Activated CD8-positive, alpha-beta memory T cell treated with anti-CD3 and anti-CD28 coated beads, Interleukin-2, amount 50 U/mL, for 48 hours (primary cell): ENCODE results near the gene NCOA7.

ENCODE experiments used
- DNase-seq: peaks from one replicate; pipeline ENCODE4 v3.0.0-alpha.2; 2020

NCOA7 gene

DNA sequence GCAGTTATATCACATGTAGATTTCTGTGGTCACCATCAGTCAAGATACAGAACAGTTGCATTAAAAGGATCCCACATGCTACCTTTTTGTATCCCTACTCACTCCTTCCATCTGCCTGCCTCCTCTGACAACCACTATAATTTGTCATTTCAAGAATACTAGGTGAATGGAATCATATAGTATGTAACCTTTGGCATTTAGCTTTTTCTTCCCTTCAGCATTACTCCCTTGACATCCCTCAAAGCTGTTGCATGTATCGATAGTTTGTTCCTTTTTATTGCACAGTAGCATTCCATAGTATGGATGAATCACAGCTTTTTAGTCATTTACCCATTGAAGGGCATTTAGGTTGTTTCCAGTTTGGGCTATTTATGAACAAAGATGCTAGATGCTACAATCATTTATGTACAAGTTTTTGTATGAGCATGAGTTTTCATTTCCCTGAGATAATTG is 26.1 kb downstream of the NCOA7 start:
- DNase-seq, result no peak

DNA sequence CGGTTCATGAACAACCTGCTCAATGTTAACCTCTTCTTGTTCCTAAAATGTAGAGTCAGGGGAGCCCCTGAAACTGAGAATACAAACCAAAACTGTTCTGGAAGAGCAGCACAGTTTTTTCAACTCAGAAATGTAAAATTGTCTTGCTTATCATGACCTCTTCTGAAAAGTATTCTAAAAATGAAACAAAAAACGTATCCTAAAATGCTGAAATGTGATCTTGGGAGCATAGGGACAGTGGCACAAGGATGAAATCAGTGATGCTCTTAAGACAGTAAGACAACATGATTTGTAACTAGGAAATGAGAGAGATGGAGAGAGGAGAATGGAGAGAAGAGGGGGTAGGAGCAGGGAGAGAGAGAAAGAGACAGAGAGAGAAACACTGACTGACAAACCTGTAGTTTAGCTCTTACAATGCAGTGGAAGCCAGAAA is 27.5 kb downstream of the NCOA7 start:
- no peak for DNase-seq

DNA sequence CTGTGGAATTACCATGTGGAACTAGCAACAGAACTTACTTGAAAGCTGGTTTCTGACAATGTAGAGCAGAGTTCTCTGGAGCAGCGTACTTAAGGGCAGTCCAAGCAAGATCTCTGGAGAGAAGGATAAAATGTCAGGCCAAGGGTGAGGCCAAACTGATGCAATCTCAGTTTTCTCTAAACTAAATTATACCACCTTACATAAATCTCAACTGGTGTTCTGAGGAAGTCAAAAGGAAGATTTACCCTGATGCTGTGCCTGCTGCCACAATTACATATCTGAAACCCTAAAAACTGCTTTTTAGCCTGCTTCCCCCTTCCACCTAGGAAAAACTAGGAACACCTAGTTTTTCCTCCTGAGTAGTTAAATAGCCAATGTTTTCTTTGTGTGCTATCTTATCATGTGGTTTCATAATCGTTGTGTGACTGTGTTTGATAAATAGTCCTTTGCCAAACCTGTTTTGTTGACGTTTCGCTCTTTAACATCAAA is 28.1 kb downstream of the NCOA7 start:
- no peak for DNase-seq

DNA sequence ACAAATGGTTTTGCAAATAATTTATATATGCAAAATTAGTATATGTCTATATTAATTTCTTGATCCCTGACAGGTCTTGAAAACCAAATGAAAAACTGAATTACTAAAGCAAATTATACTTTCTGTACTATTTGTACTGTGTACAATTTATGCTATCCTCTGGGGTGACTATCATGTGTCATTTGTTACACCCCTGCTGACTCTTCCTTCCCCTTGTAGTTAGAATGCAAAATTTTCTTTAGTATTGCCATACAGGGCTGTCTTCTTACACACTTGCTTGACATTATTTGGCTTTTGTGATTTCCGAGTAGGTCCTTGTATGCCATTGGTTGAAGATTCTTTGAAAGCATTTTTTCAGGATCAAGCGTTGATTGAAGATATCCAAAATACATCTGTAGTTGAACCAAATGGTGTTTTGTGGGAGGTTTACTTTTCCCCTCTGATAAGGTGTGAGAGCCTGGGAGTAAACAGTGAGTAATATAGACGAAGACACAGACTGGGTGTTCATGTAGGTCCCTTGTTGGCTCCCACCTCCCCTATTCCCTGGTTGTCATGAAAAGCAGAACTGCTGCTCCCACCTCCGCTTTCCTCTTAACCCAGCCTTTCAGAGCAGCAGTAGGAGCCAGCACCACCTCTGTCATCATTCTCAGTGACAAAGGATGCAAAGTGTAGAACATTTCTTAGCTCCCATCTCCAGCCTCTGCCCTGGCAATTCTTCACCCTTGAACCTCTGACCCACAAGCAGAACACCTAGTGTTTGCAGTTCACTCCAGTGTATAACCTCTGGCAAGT is 29.0 kb downstream of the NCOA7 start:
- DNase-seq, result no peak

DNA sequence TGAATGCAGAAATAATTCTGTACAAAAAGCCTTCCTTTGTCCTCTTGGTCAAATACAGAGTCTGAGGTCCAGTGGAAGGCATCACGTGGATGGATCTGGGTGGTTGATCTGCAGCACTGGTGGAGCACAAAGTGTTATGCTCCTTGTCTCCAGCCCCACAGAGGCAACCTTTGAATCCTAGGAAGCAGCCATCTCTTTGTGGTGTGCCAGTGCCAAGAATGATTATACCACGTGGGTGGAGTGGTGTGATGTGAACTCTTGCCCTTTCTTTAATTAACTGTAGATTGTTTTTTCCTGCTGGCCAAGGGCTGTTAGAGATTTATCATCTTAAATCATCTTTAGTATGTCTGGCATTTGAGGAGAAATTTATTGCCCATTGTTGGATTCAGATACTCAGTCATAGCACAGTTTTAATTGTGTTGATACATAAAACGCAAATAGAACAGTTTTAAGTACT is 31.1 kb downstream of the NCOA7 start:
- DNase-seq, result no peak

DNA sequence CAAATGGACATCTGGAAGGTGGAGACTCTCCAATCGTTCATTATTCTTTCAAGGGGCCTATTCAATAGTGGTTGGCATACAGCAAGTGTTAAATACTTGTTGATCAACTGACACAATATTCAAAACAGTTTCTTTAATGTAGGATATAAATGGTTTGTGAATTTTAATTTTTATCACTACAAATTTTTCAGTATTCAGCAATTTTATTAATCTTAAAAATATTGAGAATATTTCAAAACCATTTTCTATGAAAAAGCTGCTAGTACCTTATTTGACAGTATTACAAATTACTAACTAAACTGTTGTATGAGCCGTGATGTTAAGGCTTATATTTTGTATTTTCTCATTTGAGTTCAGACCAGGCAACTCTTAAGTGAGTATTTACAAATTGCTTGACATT is 32.4 kb downstream of the NCOA7 start:
- no peak for DNase-seq

DNA sequence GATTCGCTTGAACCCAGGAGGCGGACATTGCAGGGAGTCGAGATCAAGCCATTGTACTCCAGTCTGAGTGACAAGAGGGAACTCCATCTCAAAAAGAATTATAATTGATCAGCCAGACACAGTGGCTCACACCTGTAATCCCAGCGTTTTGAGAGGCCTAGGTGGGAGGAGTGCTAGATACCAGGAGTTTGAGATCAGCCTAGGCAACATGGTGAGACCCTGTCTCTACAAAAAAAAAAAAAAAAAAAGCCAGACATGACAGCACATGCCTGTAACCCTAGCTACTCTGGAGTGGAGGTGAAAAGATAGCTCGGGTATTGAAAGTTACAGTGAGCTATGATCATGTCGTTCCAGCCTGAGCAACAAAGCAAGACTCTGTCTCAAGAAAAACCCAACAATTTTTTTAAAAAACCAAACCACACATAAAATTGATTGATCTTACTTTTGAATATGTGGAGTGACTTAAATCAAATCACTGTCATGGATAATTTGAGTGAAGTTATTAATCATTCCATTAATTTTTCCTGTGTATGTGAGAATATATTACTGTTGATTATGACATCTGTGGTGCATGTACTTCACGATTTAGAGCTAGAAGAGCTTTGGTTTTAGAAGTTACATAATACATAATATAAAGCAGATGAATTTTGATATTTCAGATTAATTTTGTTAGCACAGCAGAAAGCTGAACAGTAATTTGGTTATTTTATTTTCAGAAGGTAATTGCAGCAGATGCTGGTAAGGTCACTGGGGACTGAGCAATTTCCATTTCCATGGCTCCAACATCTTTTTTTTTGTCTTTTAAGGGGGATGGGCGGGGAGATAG is 34.4 kb downstream of the NCOA7 start:
- DNase-seq, result no peak

DNA sequence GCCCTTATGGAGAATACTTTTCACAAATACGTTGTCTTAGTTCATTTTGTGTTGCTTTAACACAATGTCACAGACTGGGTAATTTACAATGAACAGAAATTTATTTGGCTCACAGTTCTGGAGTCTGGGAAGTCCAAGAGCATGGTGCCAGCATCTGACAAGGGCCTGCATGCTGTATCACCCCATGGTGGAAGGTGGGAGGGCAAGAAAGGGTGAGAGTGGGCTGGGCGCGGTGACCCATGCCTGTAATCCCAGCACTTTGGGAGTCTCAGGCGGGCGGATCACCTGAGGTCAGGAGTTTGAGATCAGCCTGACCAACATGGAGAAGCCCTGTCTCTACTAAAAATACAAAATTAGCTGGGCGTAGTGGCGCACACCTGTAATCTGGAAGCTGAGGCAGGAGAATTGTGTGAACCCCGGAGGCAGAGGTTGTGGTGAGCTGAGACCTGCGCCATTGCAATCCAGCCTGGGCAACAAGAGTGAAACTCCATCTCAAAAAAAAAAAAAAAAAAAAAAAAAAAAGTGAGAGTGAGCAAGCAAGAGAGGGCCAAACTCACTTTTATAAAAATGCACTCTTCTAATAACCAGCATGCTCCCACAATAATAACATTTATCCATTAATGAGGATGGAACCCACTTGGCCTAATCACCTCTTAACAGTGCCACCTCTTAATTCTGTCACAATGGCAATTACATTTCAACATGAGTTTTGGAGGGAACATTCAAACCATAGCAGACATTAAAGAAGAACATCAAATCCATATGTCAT is 36.1 kb downstream of the NCOA7 start:
- no peak for DNase-seq

DNA sequence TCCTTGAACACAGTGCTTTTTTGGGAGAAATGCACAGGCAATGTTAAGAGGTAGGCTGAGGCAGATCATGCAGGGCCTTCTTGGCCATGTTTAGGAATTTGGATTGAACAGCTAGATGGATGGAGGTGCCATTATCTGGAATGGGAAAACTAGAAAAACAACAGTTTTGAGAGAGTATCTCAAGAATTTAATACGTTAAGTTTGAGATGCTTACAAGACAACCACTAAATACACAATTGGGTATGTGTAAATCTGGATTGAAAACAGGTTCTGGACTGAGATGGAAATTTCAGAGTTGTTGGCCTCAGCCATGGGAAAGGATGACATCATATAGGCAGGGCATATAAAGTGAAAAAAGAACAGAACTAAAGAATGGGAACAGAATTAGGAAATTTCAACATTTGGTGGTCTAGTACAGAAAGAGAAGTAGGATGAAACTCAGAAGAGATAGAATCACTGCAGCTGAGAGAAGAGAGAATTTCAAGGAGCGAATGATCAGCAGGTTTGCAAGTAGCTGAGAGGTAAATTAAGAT is 37.1 kb downstream of the NCOA7 start:
- DNase-seq, result no peak

DNA sequence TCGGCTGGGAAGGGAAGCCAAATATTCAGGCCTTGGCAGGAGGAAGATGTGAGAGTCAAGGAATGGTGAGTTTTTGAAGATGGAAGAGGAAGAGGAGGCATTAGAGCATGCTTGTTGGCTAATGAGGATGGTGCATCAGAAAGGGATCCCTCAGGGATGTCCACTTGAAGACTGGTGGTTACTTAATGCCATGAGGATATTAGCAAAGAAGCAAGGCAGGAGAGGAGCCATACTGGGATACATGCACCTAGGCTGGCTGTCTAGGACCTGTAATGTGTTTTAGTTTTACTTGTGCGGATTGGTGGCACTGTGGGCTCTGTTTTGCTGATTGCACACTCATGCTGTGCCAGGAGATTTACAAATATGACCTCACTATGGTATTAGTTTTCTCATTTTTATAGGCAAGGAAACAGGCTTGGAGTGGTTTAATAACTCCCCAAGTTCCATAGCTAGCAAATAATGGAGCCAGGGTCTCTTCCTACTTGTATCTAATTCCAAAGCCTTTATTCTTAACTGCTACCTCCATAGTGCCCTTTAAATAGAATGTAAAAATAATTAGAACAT is 37.8 kb downstream of the NCOA7 start:
- DNase-seq, result no peak

DNA sequence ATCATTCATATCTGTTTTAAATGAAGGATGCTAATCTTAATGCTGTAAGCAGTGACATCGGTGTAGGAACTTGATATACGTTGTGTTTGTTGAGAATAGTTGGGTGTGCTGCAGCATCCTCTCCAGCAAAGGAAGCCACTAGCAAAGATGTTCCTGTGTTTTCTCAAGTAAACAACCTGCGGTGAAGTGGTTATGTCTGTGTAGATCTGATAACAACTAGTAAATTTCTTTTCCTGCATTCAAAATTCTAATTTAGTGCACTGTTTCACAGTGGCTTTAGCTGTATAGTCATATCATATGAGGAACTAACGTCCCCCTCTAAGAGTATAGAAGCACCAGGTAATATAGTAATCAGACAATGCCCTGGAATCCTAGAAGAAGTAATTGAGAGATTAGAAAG is 38.7 kb downstream of the NCOA7 start:
- DNase-seq, result no peak

DNA sequence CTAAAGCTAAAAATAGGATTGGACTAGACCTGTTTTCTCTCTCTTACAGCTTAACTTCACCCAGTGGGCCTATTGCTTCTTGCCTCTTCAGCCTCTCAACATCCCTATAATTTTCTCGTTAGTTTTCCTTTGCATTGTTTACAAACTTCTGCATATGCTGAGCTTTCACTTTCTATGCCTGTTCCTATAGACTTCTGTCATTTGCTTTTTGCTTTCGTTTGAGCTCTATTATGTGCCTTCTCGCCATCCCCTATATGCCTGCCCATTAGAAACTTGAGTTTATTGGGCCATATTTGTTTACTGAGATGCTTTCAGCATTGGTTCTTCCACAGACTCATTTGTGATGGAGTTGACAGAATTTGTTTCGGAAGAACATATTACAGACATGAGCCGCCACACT is 40.9 kb downstream of the NCOA7 start:
- no peak for DNase-seq

DNA sequence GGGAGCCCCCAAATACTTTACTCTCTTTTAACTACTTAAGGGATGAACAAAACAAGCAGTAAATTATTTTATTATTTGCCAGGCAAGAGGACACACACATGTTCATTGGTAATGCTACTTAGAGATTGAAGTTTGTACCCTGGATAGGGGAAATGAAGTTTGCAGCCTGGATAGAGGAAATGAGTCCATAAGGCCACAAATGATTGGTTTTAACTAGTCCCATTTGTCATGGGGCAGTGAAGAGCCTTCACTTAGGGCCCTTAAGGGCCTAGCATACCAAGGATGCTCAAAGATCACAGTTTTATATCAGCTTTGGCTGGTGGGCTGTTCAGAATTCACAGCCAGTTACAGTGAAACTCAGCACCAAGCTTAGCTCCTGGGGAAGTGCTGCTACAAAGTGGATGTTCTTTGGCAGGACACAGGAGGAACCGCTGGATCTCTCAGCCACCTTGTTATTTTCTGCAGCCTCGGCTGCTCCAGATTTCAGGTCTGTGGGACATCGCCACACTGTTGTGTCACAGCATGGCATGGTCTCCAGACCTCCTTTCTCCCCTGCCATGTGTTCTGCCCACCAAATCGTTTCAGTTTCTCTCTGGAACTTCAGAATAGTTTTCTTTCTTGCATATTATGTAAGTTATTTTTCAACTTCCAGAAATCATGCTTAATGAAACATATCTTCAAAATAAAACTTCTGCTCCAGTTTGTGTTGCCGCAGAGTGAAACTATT is 41.8 kb downstream of the NCOA7 start:
- DNase-seq, result no peak

DNA sequence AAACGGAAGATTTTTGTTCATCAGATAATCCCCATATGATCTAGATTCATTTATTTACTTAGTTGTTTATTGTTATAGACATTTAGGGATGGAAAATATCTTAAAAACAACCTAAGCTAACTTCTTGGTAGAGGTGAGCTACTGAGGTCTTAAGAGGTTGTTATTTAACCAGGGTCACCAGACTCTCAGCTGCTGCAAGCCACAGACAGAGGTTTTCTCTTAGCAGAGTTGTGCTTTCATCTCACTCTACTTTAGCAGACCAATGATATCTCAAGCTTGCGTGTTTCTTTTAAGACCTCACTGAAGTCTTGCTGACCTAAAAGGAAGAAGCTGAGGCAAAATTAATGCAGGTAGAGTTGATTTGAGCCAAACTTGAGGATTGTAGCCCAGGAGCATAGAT is 43.6 kb downstream of the NCOA7 start:
- no peak for DNase-seq

DNA sequence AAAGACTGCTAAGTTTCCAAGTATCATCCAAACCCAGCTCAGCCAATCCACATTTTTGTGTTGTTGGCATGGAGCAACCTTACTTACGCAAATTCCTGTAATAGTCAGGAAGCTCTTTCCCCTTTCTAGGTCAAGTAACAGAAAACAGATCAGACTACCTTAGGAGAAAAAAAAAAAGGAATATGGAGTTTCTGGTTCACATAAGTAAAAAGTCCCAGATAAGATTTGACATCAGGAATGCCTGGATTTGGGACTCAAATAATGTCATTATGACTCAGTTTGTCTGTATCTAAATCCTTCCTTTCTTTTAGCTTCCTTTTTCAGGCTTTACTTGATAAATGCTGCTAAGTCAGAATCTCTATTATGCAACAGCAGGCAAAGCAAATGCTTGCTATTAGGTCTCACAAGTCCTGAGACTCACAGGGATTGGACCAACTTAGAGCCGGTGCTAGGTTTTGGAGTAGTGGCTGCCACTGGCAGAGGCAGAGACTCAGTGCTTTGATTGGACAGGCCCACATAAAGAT is 44.5 kb downstream of the NCOA7 start:
- no peak for DNase-seq

DNA sequence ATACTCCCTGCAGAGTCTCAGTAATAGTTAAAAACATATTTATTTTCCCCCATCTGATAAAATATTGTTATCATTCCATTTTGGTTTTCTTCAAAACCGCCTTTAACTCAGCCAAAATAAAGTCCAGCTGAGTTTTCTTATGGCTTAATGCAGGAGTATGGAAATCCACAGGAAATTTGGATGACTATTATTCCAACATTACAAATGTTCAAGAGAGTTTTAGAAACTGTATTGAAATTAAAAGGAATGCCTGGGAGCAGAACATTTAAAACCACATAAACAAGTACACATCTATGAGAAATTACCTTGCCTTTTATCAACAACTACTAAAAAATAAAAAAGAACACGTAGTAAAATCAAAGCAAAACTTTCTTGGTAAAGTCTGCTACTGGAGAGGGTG is 45.7 kb downstream of the NCOA7 start:
- no peak for DNase-seq

DNA sequence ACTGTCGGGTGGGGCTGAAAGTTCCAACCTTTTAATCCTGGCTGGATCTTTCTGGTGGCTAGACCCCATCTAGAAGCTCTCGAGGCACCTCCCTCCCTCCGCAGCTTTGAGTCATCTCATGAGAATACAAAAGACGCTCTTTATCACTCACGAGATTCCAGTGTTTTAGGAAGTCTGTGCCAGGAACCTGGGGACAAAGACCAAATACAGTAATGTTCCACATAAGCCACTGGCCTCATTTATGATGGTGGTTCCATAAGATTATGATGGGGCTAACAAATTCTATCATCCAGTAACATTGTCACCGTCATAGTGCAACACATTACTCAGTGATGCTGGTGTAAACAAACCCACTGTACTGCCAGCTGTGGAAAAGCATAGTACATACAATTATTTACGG is 48.7 kb downstream of the NCOA7 start:
- no peak for DNase-seq

DNA sequence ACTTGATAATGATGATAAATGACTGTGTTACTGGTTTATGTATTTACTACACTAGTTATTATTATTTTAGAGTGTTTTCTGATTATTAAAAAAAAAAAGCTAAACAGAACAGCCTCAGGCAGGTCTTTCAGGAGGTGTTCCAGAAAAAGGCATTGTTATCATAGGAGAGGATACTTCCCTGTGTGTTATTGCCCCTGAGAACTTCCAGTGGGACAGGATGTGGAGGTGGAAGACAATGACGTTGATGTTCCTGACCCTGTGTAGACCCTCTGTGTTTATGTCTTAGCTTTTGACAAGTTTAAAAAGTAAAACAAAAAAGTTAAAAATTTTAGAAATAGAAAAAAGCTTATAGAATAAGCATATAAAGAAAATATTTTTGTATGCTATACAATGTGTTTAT is 49.1 kb downstream of the NCOA7 start:
- no peak for DNase-seq

DNA sequence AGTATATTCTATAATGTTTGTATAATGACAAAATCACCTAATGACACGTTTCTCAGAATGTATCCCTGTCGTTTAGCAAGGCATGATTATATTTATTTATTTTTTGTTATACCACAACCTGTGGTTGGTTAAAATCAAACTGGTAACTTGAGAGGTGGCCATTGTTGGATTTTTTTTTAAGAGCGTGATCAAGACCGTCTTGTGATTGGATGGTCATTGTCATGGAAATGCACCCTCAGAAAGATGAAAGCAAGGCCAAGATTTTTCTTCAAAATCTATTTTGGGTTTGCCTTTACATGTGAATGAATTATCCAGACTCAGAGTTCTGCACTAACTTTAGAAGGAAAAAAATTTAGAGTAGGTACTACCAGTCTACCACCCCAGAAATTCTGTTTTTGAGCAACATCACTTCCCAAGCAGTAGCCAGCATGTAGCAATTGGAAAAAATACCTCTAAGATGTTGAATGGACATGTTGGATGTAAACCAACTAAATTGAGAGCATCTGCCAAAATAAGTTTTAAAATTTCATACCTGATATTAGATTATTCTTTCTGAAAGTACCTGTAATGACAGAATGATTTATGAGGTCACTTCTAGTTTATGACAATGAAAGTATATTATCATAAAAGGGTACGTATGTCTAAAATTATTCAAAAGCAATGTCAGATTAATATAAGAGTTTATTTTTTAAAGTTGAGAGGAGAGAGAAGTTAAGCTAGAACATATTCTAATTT is 50.8 kb downstream of the NCOA7 start:
- no peak for DNase-seq

DNA sequence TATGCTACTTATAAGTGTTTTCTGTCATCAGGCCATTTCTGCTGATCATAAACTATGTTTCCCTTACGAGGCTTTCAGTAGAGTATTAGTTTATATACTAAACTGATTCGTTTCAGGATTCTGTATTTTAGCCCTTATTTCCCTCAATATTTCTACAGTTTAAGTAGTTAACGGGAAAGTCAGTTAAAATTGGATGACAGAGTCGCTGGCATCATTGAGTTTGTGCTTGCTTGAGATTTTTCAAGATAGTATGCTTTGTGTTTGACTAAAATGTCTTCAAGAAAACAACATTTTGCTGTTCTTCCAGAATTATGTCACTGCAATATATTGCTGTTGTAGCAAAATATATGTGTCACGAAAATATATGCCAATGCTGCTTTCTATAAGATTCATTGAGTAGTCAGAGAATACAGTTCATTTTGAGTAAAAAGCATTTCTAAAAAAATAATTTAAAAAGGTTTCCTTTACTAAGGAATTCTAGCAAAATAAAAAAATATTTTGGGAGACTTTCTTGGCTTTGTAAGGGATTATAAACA is 51.4 kb downstream of the NCOA7 start:
- no peak for DNase-seq

DNA sequence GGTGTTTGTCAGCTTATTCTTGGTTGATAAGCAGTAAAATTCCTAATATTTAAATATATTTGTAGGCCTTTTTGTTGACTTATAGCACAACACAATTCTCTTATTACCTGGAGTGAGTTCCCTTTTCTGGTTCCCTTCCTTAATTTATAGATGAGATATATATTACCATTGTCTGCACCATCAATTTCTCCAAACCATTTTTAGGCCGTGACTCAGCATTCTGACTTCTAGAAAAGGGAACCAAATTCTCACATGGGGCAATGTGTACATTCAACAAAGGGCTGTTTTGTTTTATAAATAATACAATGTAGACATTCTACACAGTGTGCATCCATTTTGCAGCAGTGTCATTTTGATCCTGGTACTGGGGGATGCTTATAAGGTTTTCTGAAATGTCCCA is 52.8 kb downstream of the NCOA7 start:
- DNase-seq, result no peak
